ENCODE measurements around the gene RFTN1.

- TF ChIP-seq CTCF (IDR thresholded peaks at IDR 0.05) (no peak), POLR2A (IDR thresholded peaks at IDR 0.05) (no peak)
These were observed 1.4 kb upstream of the RFTN1 start for GRCh38 chr3:16514755-16515353.

All from heart left ventricle (tissue), 13 donors.